ENCODE measurements around the gene MZF1. TPM values are rescaled to one million over a fixed set of nuclear protein-coding genes. Genes with fewer than 3 reads are reported as not detected.

MZF1 gene
- total RNA-seq, 1 experiment from 2014 or later = 18.0 TPM

DNA sequence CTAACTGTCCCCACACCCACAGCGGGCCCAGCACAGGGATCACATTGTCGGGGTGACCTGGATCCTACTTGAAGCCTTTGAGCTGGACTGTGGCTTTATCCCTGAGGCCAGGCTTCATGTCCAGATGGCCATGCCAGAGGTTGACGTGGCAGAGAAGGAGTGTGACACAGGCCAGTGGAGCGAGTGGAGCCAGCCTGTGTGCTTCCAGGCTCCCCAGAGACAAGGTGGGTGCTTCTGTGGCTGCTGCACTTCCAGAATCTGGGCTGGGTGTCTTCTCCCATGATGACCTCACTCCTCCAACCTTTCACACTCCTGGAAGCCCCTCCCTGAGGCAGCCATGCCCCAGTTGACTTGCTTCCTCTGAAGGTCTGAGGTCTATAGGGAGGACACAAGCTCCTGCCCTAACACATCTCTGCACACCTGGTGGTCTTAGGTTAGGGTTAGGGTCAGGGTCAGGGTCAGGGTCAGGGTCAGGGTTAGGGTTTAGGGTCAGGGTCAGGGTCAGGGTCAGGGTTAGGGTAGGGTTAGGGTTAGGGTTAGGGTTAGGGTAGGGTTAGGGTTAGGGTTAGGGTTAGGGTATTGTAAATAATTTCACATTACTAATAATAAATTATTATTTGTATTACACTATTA is 13.1 kb upstream of the MZF1 start:
- intact Hi-C loops (cut with micrococcal nuclease) = no loop called here
- BruUV-seq (replicated peaks) = no TSS peak
- H3K4me1 ChIP-seq (ENCODE audit: insufficient read depth, low read length) = no peaks in the 10 kb centered on the region; the same call in 1 of the 2 replicates
- no peak overlapping the region for H3K4me3 ChIP-seq (ENCODE audit: low read length)
- no peaks in the 10 kb centered on the region for H3F3A ChIP-seq (ENCODE audit: low read length, unreplicated experiment)
- H3K36me3 ChIP-seq (ENCODE audit: low read depth, low read length) = peaks cover under 1% of the 10 kb centered on the region
- no peaks in the 10 kb centered on the region for H4K20me1 ChIP-seq (ENCODE audit: low read length)
- H3K9me2 ChIP-seq (replicated peaks; ENCODE audit: low read length) = no peaks in the 10 kb centered on the region
- ChIA-PET CTCF (no interaction called here), POLR2A (ENCODE audit: unreplicated experiment) (no interaction called here)
- H2AFZ ChIP-seq (ENCODE audit: low read length) = no peak overlapping the region
- H3K9me3 ChIP-seq (ENCODE audit: low read length) = no peaks in the 10 kb centered on the region
- no peak; the same call in 1 of the 2 replicates for ATAC-seq
- no peaks in the 10 kb centered on the region for H3K27me3 ChIP-seq (ENCODE audit: low read length)
- no peak for TF ChIP-seq CTCF (conservative IDR thresholded peaks at IDR 0.05; ENCODE audit: low read depth, low read length)
- TF ChIP-seq EZH2phosphoT487 (IDR thresholded peaks at IDR 0.05; ENCODE audit: borderline replicate concordance, low read length) = no peak
- no peak for TF ChIP-seq EZH2 (IDR thresholded peaks at IDR 0.05; ENCODE audit: low read length, unreplicated experiment)
- no peak overlapping the region for H3K4me2 ChIP-seq (ENCODE audit: low read length)
- H3K79me2 ChIP-seq (ENCODE audit: low read length) = no peaks in the 10 kb centered on the region
- no peak overlapping the region for H3K9ac ChIP-seq (ENCODE audit: low read length)
- DNase-seq = no peak
- H3K27ac ChIP-seq (ENCODE audit: low read length) = no peak overlapping the region

- CTCF ChIA-PET = no interaction called here
- Histone ChIP-seq H3K27ac (ENCODE audit: low read length) (no peak overlapping the region), H2AFZ (ENCODE audit: low read length) (no peak overlapping the region), H3K36me3 (ENCODE audit: low read depth, low read length) (peaks cover 2% of the 10 kb centered on the region), H3K4me1 (ENCODE audit: insufficient read depth, low read length) (no peaks in the 10 kb centered on the region; the same call in 1 of the 2 replicates), H3K9me3 (ENCODE audit: low read length) (no peaks in the 10 kb centered on the region), H3K27me3 (ENCODE audit: low read length) (no peaks in the 10 kb centered on the region), H3F3A (ENCODE audit: low read length, unreplicated experiment) (no peaks in the 10 kb centered on the region), H3K79me2 (ENCODE audit: low read length) (no peaks in the 10 kb centered on the region), H3K4me3 (ENCODE audit: low read length) (no peak overlapping the region), H3K9ac (ENCODE audit: low read length) (no peak overlapping the region), H3K9me2 (replicated peaks; ENCODE audit: low read length) (no peaks in the 10 kb centered on the region), H4K20me1 (ENCODE audit: low read length) (no peaks in the 10 kb centered on the region), H3K4me2 (ENCODE audit: low read length) (no peak overlapping the region)
- POLR2A ChIA-PET (ENCODE audit: unreplicated experiment) = no interaction called here
- no TSS peak for BruUV-seq (replicated peaks)
- TF ChIP-seq EZH2 (IDR thresholded peaks at IDR 0.05; ENCODE audit: low read length, unreplicated experiment) = no peak
- TF ChIP-seq CTCF (conservative IDR thresholded peaks at IDR 0.05; ENCODE audit: low read depth, low read length) = no peak
- TF ChIP-seq EZH2phosphoT487 (IDR thresholded peaks at IDR 0.05; ENCODE audit: borderline replicate concordance, low read length) = no peak
- ATAC-seq (no peak), DNase-seq (no peak)
- intact Hi-C loops (cut with micrococcal nuclease) = no loop called here
These were observed 12.5 kb upstream of the MZF1 start for GRCh38 chr19:58585442-58586132.
